BLaER1 treated with 17β-estradiol and CSF1 and Interleukin-3, amounts not matched to agents 10 nM and 100 nM (cell line): ENCODE measurements around the gene APBA3.
"Not testable (repeated sequence)": the region's sequence is repeated elsewhere in the genome, so short reads cannot be mapped to it uniquely, and the experiment has no call there.

Experiments
- H3K27ac ChIP-seq, 11 experiments: shearing (Covaris generic); formaldehyde crosslinking; 2 replicates each; pipeline ENCODE4 v1.8.1; 2022
- H3K27me3 ChIP-seq, 11 experiments: shearing (Covaris generic); formaldehyde crosslinking; 2 replicates each; pipeline ENCODE4 v1.8.1; 2022
- H3K36me3 ChIP-seq, 11 experiments: shearing (Covaris generic); formaldehyde crosslinking; 2 replicates each; pipeline ENCODE4 v1.8.1; 2022
- H3K4me1 ChIP-seq, 10 experiments: shearing (Covaris generic); formaldehyde crosslinking; 2 replicates each; pipeline ENCODE4 v1.8.1; 2022
- H3K4me2 ChIP-seq, 11 experiments: shearing (Covaris generic); formaldehyde crosslinking; 2 replicates each; pipeline ENCODE4 v1.8.1; 2022
- H3K4me3 ChIP-seq, 10 experiments: shearing (Covaris generic); formaldehyde crosslinking; 2 replicates each; pipeline ENCODE4 v1.8.1; 2022
- H3K9ac ChIP-seq, 11 experiments: shearing (Covaris generic); formaldehyde crosslinking; 2 replicates each; pipeline ENCODE4 v1.8.1; 2022
- H3K9me3 ChIP-seq, 11 experiments: shearing (Covaris generic); formaldehyde crosslinking; replicated peaks in 1 of 11; 2 replicates each; pipeline ENCODE4 v1.8.1; 2022
- H4K20me1 ChIP-seq, 11 experiments: shearing (Covaris generic); formaldehyde crosslinking; 2 replicates each; pipeline ENCODE4 v1.8.1; 2022
- Cebpa-rat ChIP-seq, 11 experiments: shearing (Covaris generic); IDR thresholded peaks; 2 replicates each; pipeline ENCODE4 v1.8.1; 2022

Gene APBA3

GRCh38 chr19:3762130-3762473 is 610 bp upstream of the APBA3 start:
- H3K27ac ChIP-seq = peak overlapping the region; percentile 87 to 99 (median 94)
- H3K9ac ChIP-seq = peak overlapping the region; percentile 89 to 97 (median 94); a peak in 21 of 22 replicates
- H3K4me3 ChIP-seq = peak overlapping the region; percentile 55 to 89 (median 82); a peak in 18 of 20 replicates

GRCh38 chr19:3760871-3761361 is 576 bp downstream of the APBA3 start:
- H3K4me3 ChIP-seq = peak overlapping the region; percentile 75 to 89 (median 84)
- TF ChIP-seq Cebpa-rat (IDR thresholded peaks at IDR 0.05) = no peak
- H3K27me3 ChIP-seq = no peaks in the 10 kb centered on the region
- H3K9ac ChIP-seq = peak overlapping the region; percentile 88 to 96 (median 92)
- peak overlapping the region; percentile 87 to 99 (median 94) for H3K27ac ChIP-seq
- H3K4me2 ChIP-seq = peak overlapping the region; percentile 68 to 97 (median 89)
- peaks cover 0 to 26% (median 0%) of the 10 kb centered on the region in 11 experiments; a peak in 4 of 22 replicates for H4K20me1 ChIP-seq
- peaks cover 36 to 73% (median 56%) of the 10 kb centered on the region in 10 experiments for H3K4me1 ChIP-seq
- H3K9me3 ChIP-seq = no peaks in the 10 kb centered on the region
- peaks cover 38 to 54% (median 46%) of the 10 kb centered on the region in 11 experiments for H3K36me3 ChIP-seq

More at GRCh38 chr19:3762130-3762473, 610 bp upstream of the APBA3 start:
- Histone ChIP-seq H3K9me3 (no peaks in the 10 kb centered on the region), H3K4me1 (peaks cover 36 to 81% (median 59%) of the 10 kb centered on the region in 10 experiments), H3K27me3 (no peaks in the 10 kb centered on the region), H3K4me2 (peak overlapping the region; percentile 68 to 97 (median 88)), H4K20me1 (peaks cover 0 to 24% (median 0%) of the 10 kb centered on the region in 11 experiments; a peak in 3 of 22 replicates), H3K36me3 (peaks cover 42 to 54% (median 52%) of the 10 kb centered on the region in 11 experiments)
- no peak for TF ChIP-seq Cebpa-rat (IDR thresholded peaks at IDR 0.05)

GRCh38 chr19:3759482-3760254 is 1.8 kb downstream of the APBA3 start:
- Histone ChIP-seq H3K4me2 (peak overlapping the region; percentile 68 to 97 (median 89)), H3K4me1 (peaks cover 48 to 80% (median 64%) of the 10 kb centered on the region in 10 experiments), H4K20me1 (peaks cover 0 to 30% (median 0%) of the 10 kb centered on the region in 11 experiments; a peak in 3 of 22 replicates), H3K36me3 (peaks cover 30 to 46% (median 35%) of the 10 kb centered on the region in 11 experiments), H3K27me3 (no peaks in the 10 kb centered on the region), H3K9me3 (no peaks in the 10 kb centered on the region), H3K9ac (peak overlapping the region; percentile 88 to 96 (median 92); a peak in 21 of 22 replicates), H3K27ac (peak overlapping the region in 8 of 11 experiments; percentile 7 to 94 (median 58); a peak in 13 of 22 replicates), H3K4me3 (peak overlapping the region in 5 of 10 experiments; percentile 75 to 89 (median 84); a peak in 4 of 20 replicates)
- no peak for TF ChIP-seq Cebpa-rat (IDR thresholded peaks at IDR 0.05)

GRCh38 chr19:3758297-3758696 is 3.2 kb downstream of the APBA3 start:
- Histone ChIP-seq H3K36me3 (peaks cover 38 to 58% (median 42%) of the 10 kb centered on the region in 11 experiments), H3K4me2 (peak overlapping the region in 4 of 11 experiments; percentile 2 to 93 (median 52); a peak in 2 of 22 replicates), H3K4me1 (peaks cover 45 to 82% (median 68%) of the 10 kb centered on the region in 10 experiments), H4K20me1 (peaks cover 0 to 32% (median 0%) of the 10 kb centered on the region in 11 experiments; a peak in 3 of 22 replicates)
- not testable (repeated sequence) for H3K27ac ChIP-seq, H3K9ac ChIP-seq, H3K4me3 ChIP-seq, H3K27me3 ChIP-seq, H3K9me3 ChIP-seq

- not testable (repeated sequence) for H3K27me3 ChIP-seq
- peak overlapping the region in 1 of 11 experiments; percentile 7; a peak in 1 of 22 replicates for H3K9ac ChIP-seq
Observed at GRCh38 chr19:3757705-3758104, 3.8 kb downstream of the APBA3 start.

GRCh38 chr19:3753631-3754410 is 7.7 kb downstream of the APBA3 start:
- Histone ChIP-seq H3K27me3 (no peaks in the 10 kb centered on the region), H3K27ac (peak overlapping the region in 9 of 11 experiments; percentile 17 to 87 (median 69); a peak in 17 of 22 replicates), H3K4me2 (peak overlapping the region in 9 of 11 experiments; percentile 36 to 81 (median 73); a peak in 18 of 22 replicates), H3K4me3 (no peak overlapping the region), H3K9ac (peak overlapping the region in 6 of 11 experiments; percentile 27 to 70 (median 54); a peak in 10 of 22 replicates), H3K36me3 (peaks cover 57 to 82% (median 69%) of the 10 kb centered on the region in 11 experiments), H4K20me1 (peaks cover 0 to 20% (median 0%) of the 10 kb centered on the region in 11 experiments; a peak in 5 of 22 replicates), H3K4me1 (peaks cover 17 to 52% (median 40%) of the 10 kb centered on the region in 10 experiments), H3K9me3 (no peaks in the 10 kb centered on the region)
- TF ChIP-seq Cebpa-rat (IDR thresholded peaks at IDR 0.05) = no peak

More at GRCh38 chr19:3757705-3758104, 3.8 kb downstream of the APBA3 start:
- H4K20me1 ChIP-seq = peaks cover 0 to 32% (median 0%) of the 10 kb centered on the region in 11 experiments; a peak in 4 of 22 replicates
- not testable (repeated sequence) for H3K9me3 ChIP-seq, H3K4me3 ChIP-seq, H3K4me2 ChIP-seq
- H3K27ac ChIP-seq = peak overlapping the region in 2 of 11 experiments; percentile 16 to 87; a peak in 1 of 22 replicates
- H3K4me1 ChIP-seq = peaks cover 42 to 80% (median 66%) of the 10 kb centered on the region in 10 experiments
- H3K36me3 ChIP-seq = peaks cover 42 to 62% (median 47%) of the 10 kb centered on the region in 11 experiments

- TF ChIP-seq Cebpa-rat (IDR thresholded peaks at IDR 0.05) = no peak
Observed at GRCh38 chr19:3752492-3752891, 9.0 kb downstream of the APBA3 start.

GRCh38 chr19:3751236-3751635 is 10.3 kb downstream of the APBA3 start:
- Histone ChIP-seq H3K4me3 (no peak overlapping the region), H3K27me3 (no peaks in the 10 kb centered on the region), H3K9me3 (no peaks in the 10 kb centered on the region), H3K36me3 (peaks cover 38 to 58% (median 46%) of the 10 kb centered on the region in 11 experiments; a peak in 21 of 22 replicates), H3K27ac (no peak overlapping the region), H4K20me1 (peaks cover 0 to 6% (median 0%) of the 10 kb centered on the region in 11 experiments; a peak in 3 of 22 replicates), H3K4me1 (peaks cover 9 to 32% (median 30%) of the 10 kb centered on the region in 10 experiments; a peak in 18 of 20 replicates), H3K4me2 (no peak overlapping the region), H3K9ac (no peak overlapping the region)
- no peak for TF ChIP-seq Cebpa-rat (IDR thresholded peaks at IDR 0.05)

More at GRCh38 chr19:3752492-3752891, 9.0 kb downstream of the APBA3 start:
- Histone ChIP-seq H4K20me1 (peaks cover 0 to 11% (median 0%) of the 10 kb centered on the region in 11 experiments; a peak in 4 of 22 replicates), H3K4me2 (no peak overlapping the region), H3K36me3 (peaks cover 44 to 69% (median 56%) of the 10 kb centered on the region in 11 experiments), H3K9me3 (no peaks in the 10 kb centered on the region), H3K27me3 (no peaks in the 10 kb centered on the region), H3K27ac (0 out of 22 replicates have a peak overlapping the region, but pooled peaks of 1 of the 11 experiments have one; percentile 7), H3K4me3 (no peak overlapping the region), H3K9ac (no peak overlapping the region), H3K4me1 (peaks cover 10 to 42% (median 35%) of the 10 kb centered on the region in 10 experiments; a peak in 19 of 20 replicates)
